Measurements from ENCODE around the gene FKBP15. TPM values are rescaled to one million over a fixed set of nuclear protein-coding genes. Genes with fewer than 3 reads are reported as not detected.

Gene FKBP15
- total and polyA plus RNA-seq, 3 donors from 2014 or later, result 14.7 to 23.5 (median 23.1) TPM

GRCh38 chr9:113267911-113268566 is 47.0 kb upstream of the FKBP15 start:
- no peak overlapping the region for H3K4me3 ChIP-seq

GRCh38 chr9:113266174-113266573 is 45.1 kb upstream of the FKBP15 start:
- TF ChIP-seq POLR2A (IDR thresholded peaks at IDR 0.05), result no peak
- TF ChIP-seq, protein P1, sequence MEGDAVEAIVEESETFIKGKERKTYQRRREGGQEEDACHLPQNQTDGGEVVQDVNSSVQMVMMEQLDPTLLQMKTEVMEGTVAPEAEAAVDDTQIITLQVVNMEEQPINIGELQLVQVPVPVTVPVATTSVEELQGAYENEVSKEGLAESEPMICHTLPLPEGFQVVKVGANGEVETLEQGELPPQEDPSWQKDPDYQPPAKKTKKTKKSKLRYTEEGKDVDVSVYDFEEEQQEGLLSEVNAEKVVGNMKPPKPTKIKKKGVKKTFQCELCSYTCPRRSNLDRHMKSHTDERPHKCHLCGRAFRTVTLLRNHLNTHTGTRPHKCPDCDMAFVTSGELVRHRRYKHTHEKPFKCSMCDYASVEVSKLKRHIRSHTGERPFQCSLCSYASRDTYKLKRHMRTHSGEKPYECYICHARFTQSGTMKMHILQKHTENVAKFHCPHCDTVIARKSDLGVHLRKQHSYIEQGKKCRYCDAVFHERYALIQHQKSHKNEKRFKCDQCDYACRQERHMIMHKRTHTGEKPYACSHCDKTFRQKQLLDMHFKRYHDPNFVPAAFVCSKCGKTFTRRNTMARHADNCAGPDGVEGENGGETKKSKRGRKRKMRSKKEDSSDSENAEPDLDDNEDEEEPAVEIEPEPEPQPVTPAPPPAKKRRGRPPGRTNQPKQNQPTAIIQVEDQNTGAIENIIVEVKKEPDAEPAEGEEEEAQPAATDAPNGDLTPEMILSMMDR (IDR thresholded peaks at IDR 0.05), result no peak
- H3K27ac ChIP-seq, result no peak overlapping the region
- DNase-seq, result no peak
- intact Hi-C loops (cut with DNase I; ENCODE audit: low total_unique reads), result loop anchor here (5.0 kb wide), 1 partner anchor 44 kb away; the partner anchor contains the start of genes FKBP15 and SLC31A1
- H3K27me3 ChIP-seq, result no peaks in the 10 kb centered on the region
- H3K9me3 ChIP-seq, result no peaks in the 10 kb centered on the region
- WGBS, 2 donors, result 84 to 91% methylated on average over 3 of the region's 3 CpGs
- no peaks in the 10 kb centered on the region for H3K36me3 ChIP-seq (ENCODE audit: low read depth, missing control alignments)
- no peak overlapping the region for H3K4me3 ChIP-seq
- H3K4me1 ChIP-seq, result no peaks in the 10 kb centered on the region

More at GRCh38 chr9:113267911-113268566, 47.0 kb upstream of the FKBP15 start:
- H3K27me3 ChIP-seq, result no peaks in the 10 kb centered on the region
- intact Hi-C loops (cut with DNase I; ENCODE audit: low total_unique reads), result loop anchor here (5.0 kb wide), 1 partner anchor 46 kb away; the partner anchor contains the start of genes FKBP15 and SLC31A1
- 88 to 91% methylated on average over 4 of the region's 4 CpGs for WGBS, 2 donors
- TF ChIP-seq, protein P1 (IDR thresholded peaks at IDR 0.05), result no peak
- no peak for TF ChIP-seq POLR2A (IDR thresholded peaks at IDR 0.05)
- H3K27ac ChIP-seq, result no peak overlapping the region
- peaks cover 4% of the 10 kb centered on the region for H3K36me3 ChIP-seq (ENCODE audit: low read depth, missing control alignments)
- DNase-seq, result no peak
- H3K9me3 ChIP-seq, result no peaks in the 10 kb centered on the region
- H3K4me1 ChIP-seq, result no peaks in the 10 kb centered on the region

DNA sequence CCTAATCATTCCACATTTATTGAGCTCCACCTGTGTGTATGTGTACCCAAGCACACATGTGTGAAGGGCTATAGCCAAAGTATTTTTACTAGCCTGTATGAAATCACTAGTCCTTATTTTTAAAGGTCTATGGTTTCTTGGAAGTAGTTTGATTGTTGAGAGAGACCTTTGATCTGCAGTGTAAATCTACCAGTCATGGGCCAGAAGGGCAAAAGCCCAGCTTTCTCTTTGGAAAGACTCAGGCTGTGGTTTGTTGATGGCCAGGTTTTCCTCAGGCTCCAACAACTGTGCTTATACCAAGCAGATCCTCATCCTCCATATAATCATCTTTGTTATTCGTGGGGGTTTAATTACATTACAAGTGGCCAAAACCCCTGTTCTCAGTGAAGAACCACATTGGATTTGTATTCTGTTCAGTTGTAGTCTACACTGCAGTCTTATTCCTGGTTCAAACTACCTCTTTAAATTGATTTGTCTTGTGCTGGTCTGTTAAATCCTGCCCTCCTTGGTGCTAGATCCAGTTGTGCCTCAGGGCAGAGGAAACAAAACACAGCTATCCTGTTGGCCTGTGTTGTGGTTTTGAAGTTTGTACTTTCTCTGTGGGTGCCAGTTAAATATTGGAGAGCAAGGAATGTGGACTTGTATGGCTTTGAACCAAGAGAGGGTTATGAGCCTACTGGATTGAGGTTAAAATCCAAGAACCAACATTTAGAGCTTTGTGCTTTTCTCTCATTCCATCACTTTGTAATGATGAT is 41.0 kb upstream of the FKBP15 start:
- TF ChIP-seq, protein P1 (IDR thresholded peaks at IDR 0.05), result no peak
- TF ChIP-seq POLR2A (IDR thresholded peaks at IDR 0.05), result no peak
- Histone ChIP-seq H3K27ac (no peak overlapping the region), H3K36me3 (ENCODE audit: low read depth, missing control alignments) (no peaks in the 10 kb centered on the region), H3K9me3 (no peaks in the 10 kb centered on the region), H3K4me3 (no peak overlapping the region), H3K27me3 (no peaks in the 10 kb centered on the region), H3K4me1 (no peaks in the 10 kb centered on the region)
- DNase-seq, result no peak
- WGBS, 2 donors, result 82 to 100% methylated on average over 1 of the region's 1 CpG
- intact Hi-C loops (cut with DNase I; ENCODE audit: low total_unique reads), result no loop called here

DNA sequence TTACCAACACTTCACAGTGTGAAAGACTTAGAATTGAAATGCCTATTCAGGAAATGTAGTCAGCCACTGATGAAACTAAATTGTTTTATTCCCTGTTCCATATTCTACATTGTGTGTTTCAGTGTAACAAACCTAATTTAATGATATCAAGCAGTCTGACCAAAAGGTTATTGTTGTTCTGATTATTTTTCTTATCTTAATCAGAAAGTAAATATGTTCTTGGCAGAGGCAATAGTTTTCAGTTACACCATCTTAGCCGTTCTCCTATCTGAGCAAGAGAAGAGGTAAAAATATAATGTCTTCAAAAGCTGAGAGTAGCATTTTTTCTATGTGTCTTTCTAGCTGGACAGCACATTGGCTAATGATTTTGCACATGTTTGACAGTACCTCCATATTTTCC is 37.2 kb upstream of the FKBP15 start:
- TF ChIP-seq POLR2A (IDR thresholded peaks at IDR 0.05), result no peak
- TF ChIP-seq, protein P1 (IDR thresholded peaks at IDR 0.05), result no peak
- 54 to 73% methylated on average over 1 of the region's 1 CpG for WGBS, 2 donors
- no peak for DNase-seq
- intact Hi-C loops (cut with DNase I; ENCODE audit: low total_unique reads), result no loop called here
- Histone ChIP-seq H3K4me3 (no peak overlapping the region), H3K27ac (no peak overlapping the region), H3K4me1 (no peaks in the 10 kb centered on the region), H3K9me3 (no peaks in the 10 kb centered on the region), H3K36me3 (ENCODE audit: low read depth, missing control alignments) (no peaks in the 10 kb centered on the region), H3K27me3 (no peaks in the 10 kb centered on the region)
